ENCODE data around the gene CAPS.

DNA sequence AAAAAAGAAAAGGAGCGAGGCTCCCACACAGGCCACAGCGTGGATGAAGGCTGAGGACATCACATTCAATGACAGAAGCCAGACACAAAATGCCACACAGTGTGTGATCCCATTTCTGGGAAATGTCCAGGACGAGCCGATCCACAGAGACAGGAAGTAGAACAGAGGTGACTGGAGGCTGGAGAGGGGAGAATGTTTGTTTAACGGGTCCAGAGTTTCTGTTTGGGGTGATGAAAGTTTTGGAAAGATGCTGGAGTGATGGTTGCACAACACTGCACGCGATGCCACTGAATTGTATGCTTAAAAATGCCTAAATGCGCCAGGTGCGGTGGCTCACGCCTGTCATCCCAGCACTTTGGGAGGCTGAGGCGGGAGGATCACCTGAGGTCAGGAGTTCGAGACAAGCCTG is 43.1 kb upstream of the CAPS start:
- TF ChIP-seq, protein P1, sequence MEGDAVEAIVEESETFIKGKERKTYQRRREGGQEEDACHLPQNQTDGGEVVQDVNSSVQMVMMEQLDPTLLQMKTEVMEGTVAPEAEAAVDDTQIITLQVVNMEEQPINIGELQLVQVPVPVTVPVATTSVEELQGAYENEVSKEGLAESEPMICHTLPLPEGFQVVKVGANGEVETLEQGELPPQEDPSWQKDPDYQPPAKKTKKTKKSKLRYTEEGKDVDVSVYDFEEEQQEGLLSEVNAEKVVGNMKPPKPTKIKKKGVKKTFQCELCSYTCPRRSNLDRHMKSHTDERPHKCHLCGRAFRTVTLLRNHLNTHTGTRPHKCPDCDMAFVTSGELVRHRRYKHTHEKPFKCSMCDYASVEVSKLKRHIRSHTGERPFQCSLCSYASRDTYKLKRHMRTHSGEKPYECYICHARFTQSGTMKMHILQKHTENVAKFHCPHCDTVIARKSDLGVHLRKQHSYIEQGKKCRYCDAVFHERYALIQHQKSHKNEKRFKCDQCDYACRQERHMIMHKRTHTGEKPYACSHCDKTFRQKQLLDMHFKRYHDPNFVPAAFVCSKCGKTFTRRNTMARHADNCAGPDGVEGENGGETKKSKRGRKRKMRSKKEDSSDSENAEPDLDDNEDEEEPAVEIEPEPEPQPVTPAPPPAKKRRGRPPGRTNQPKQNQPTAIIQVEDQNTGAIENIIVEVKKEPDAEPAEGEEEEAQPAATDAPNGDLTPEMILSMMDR (IDR thresholded peaks at IDR 0.05 in 8 of 11, conservative IDR thresholded peaks at IDR 0.05 in 3 of 11) = no peak
- no peak for TF ChIP-seq POLR2AphosphoS5 (IDR thresholded peaks at IDR 0.05)
